Activated CD4-positive, alpha-beta T cell treated with anti-CD3 and anti-CD28 coated beads, Interleukin-2, amount 50 U/mL, for 16 hours (primary cell): ENCODE data around the gene S100A8.
"Not testable (repeated sequence)": the region's sequence is repeated elsewhere in the genome, so short reads cannot be mapped to it uniquely, and the experiment has no call there.

Source experiments
- DNase-seq: peaks from one replicate; pipeline ENCODE4 v3.0.0-alpha.2; 2020

Gene S100A8

DNA sequence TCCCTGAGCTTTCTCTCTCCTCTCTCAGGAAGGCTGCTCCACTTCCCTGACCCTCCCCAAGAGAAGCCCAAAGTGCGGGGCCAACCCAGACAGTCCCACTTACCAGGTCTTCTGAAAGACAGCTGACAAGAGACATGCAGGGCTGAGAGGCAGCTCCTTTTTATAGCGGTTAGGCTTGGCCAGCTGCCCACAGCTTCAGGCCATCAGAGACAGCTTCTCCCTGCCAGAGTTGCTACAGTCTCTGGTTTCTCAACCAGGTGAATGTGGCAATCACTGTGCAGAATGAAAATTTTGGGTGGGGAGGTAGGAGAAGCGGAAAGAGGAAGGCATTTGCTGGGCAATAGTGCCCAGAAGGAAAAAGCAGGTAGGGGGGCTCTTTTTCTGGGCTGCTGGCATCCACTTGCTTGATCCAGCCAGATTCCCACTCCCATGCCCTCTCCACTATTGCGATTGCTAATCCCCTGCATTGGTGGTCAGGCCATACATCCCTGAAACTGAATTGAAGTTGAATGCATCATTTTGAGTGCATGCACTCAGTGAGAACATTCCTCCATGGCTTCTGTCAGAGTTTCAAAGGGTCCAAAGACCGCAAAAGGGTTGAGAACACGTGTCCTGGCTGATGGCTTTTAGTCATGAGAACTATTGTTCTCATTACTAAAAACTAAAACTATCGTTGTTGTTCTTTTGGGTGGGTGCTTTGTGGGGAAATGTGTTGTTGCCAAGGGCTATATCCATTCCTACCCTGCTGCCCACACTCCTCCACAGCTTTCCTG, at the start of gene S100A8:
Gene S100A8, minus strand, starts transcription at position 136 of the 773 bp plus-strand sequence. CDS start 538 bp downstream, outside the sequence.
- no peak for DNase-seq

- DNase-seq: no peak
Measured at GRCh38 chr1:153439273-153439672, 48.4 kb upstream of the S100A8 start.

GRCh38 chr1:153438599-153438998, 47.7 kb upstream of the S100A8 start:
- no peak for DNase-seq

DNA sequence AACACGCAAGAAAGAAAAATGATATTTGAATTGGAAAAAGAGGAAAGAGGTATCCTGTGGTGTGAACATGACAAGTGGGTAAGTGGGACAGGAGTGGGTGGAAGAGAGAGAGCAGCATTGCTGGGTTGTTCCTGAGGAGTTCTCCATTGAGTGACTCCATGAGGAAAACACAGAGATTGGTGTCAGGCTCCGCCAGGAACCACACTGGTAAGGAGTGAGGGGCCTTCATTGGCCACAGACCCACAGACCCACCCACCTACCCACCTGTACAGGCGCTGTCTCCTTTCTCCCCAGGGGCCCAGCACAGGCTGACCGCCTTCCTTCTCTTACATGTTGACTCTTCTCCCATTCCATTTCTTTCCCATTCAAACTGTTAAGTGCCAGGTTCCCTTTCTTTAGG, 46.4 kb upstream of the S100A8 start:
- DNase-seq: no peak

DNA sequence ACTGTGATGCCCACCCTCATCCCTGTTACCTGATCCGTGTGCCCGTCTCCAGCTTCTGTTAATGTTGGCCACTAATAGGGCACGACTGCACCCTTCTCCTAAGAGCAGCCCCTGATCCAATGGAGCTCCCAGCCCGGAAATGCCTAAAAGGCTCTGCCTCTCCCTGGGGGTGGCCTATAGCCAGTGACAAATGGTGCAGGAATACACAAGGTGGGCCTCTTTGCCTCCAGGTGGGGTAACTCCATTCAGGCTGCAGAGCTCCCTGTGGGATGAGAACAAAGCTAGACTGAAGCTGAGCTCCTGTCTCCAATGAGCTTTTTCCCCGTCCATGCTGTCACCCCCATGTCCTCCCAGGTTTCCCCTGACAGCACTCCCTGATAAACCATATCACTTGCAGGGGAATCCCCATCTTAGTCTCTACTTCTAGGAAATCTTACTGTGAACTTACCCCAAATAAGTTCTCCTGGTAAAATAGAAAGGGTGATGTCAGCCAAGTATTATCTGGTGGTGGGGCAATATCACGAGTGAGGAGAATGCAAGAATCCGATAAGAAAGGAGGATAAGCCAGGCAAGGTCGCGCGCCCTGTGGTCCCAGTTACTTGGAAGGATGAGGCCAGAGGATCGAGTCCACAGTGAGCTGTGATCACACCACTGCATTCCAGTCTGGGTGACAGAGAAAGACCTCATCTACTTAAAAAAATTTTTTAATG, 44.0 kb upstream of the S100A8 start:
- DNase-seq: no peak

DNA sequence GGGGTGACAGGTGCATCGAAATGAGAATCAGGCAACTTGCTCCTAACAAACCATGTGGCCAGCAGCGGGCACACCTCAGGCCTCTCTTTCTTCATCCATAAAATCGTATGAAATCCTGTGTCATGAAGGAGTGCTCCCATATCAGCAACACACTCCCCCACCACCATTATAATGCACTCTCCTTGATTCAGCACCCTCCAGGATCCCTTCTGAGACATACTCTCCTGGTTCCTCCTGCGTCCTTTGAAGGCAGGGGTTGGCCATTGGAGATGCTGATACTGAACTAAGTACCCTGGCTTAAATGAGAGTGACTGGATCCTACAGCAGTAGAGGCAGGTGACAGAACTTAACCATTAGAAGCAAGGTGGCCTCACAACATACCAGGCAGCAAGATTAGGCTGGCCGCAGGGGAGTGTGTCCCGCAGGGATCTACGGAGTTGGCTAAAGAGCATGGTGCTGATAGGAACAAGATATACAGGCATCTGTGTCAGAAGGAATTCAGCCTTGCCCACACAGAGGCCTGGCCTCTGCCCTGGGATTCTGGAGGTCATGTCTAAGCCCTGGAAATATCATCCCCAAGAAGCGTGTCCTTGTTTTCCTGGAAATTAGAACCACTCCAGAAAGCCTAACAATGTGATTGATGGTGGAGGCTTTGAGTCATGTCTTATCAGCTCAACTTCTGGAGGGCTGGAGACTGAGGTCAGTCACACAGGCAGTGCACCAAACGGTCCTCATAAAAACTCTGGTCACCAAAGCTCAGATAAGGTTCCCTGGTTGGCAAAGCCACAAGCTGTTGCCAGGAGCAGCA, 42.2 kb upstream of the S100A8 start:
- no peak for DNase-seq

- DNase-seq: no peak
Measured at GRCh38 chr1:153431928-153432327, 41.1 kb upstream of the S100A8 start.

GRCh38 chr1:153431427-153431826, 40.6 kb upstream of the S100A8 start:
- no peak for DNase-seq

GRCh38 chr1:153431002-153431401, 40.1 kb upstream of the S100A8 start:
- DNase-seq: no peak

DNA sequence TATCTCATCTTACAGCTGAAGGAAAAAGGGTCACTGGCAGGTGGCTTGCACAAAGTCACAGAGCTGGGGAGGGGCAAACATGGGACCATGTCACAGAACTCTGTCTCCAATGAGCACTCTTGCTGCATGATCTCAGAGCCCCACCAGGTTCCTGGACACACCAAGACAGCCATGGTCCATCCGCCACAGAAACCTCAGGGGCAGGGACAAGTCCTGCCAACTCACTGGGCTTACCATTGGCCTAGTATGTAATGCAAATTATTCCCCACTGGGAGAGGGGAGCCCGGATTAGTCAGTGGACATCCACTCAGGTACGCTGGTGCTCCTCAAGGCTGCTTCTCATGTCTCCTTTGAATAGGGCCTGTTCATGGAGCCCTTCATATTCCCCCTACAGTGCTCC, 39.7 kb upstream of the S100A8 start:
- no peak for DNase-seq

- no peak for DNase-seq
Measured at GRCh38 chr1:153430166-153430553, 39.3 kb upstream of the S100A8 start.

DNA sequence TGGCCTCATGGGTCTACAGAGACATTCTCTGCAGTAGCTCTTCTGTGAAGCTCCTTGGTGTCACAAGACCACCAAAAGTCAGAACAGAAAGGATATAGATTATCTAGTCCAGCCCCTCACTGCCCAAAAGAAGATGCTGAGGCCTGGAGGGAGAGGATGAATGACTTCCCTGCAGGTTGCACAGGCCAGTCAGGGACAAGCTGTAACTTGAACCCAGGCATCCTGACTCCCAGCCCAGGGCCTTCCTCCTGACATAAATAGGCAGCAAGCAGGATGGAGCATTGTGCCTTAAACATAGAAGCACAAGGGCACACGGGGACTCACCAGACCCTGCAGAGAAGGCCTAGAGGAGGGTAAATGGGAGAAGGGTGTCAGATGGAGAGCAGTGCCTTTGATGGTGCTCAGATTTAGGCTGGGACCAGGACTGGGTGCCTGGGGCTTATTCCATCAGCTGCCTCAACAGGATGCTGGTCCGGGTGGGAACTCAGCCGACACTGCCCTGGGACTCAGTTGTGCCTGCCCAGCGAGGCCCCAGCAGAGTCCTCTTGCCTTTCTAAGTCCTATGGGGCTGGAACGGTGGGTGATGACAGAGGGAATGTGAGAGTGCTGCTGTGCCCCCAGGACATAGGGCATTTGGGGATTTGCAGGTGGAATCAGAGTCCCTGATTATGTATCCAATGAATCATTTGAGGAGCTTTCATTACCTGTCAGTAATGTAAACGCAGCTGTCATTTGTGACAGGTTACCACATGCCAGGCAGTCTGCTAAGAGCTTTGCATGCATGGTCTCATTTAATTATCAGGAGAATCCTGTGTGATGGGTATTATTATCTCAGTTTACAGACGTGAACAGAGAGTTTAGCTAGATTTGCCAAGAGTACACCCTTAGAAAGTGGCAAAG, 38.6 kb upstream of the S100A8 start:
- no peak for DNase-seq

DNA sequence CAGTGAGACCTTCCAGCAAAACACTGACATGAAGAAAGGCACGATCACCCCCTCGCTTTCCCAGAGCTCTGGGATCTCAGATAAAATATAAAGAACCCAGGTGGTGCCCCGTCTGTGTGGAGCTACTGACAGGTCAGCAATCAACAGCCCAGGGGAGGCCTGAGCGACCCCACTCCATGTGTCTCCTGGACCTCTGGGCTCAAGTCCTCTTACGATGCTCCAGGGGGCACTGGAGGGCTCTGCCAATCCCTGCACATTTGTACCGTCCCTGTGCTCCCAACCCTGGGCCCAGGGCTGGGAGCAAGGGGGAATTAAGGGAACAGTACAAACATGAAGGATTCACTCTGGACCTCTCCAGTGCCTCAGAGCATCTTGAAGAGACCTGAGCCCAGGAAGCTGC, 37.9 kb upstream of the S100A8 start:
- DNase-seq: no peak

- DNase-seq: no peak
Measured at GRCh38 chr1:153428073-153428638, 37.3 kb upstream of the S100A8 start.

DNA sequence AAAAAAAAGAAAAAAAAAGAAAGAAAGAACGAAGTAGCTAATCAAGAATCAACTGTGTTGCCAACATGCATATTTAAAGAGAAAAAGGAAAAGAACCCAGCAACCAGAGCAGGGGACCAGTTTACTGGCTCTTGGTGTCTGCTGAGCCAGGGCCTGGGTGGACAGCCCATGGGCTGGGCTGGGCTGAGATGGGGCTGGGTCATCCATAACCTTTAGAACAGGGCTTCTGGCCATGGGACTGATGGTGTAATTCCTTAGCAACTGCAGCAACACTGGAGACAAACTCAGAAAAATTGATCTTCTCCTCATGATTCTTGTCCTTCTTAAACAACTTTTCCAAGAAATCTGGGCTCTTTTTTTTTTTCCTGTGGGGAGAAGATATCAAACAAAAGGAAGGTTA, 35.9 kb upstream of the S100A8 start:
- DNase-seq: no peak

DNA sequence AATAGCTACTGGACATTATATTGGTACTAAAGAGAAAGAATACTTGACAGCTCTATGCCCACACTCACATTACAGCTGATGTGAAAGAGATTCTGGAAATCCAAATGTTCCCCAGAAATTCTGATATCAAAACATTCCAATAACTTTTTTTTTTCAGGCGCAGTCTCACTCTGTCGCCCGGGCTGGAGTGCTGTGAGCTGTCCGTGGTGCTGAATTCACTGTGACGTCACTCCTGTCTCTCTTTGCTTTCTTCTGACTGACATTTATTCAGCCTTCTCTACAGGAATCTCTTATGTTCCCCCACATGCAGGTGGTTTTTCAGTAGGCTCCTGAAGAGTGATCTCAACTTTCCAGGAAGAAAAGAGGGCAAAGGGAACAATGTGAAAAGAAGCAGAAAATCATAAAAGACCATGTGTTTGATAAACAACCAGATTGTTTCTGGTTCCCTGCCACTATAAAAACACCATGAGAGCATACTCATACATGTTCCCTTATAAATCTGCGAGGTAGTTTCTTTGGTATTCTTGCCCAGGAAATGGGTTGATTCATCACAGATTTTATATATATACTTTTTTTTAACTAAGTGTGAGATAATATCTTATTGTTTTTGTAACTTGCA, 31.7 kb upstream of the S100A8 start:
- DNase-seq: peak; percentile 39

DNA sequence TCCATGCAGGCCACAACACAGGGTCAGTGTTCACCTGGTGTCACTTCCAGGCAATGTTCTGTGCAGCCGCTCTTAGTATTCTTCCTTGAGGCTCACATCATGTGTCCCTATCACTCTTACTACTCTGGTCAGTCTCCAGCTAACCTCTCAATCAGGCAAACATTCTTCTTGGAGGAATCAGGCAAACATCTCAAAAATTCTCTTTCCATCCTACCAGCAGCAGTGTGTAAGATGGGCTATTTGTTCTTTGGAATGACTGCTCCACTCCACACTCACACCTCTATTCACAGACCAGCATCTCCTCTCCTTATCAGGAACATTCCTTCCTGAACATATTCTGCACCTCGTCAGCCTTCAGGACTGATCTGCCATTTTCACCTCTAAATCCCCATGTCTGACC, 29.4 kb upstream of the S100A8 start:
- DNase-seq: no peak

GRCh38 chr1:153419436-153419793, 28.5 kb upstream of the S100A8 start:
- not testable (repeated sequence) for DNase-seq

- DNase-seq: not testable (repeated sequence)
Measured at GRCh38 chr1:153418758-153419435, 28.0 kb upstream of the S100A8 start.

- no peak for DNase-seq
Measured at GRCh38 chr1:153417136-153417888, 26.4 kb upstream of the S100A8 start.
